Sigmoid colon (tissue), 3 donors: ENCODE data around the gene MOB2.

Experiments
- POLR2A ChIP-seq, 2 donors: fragments of 450-650 bp; IDR thresholded peaks; one replicate each; pipeline ENCODE4 v1.6.1; 2016; ENCODE audit warnings: antibody characterized with exemption in 2 of 2, mild to moderate bottlenecking in 2 of 2, moderate library complexity in 2 of 2
- TF ChIP-seq, protein P1 (sequence below), 4 experiments: fragments of 450-650 bp in 3 of 4; fragments of 200-600 bp in 1 of 4; IDR thresholded peaks; one replicate each; pipeline ENCODE4 v1.5.1; 2016 to 2019; ENCODE audit warnings: antibody characterized with exemption in 4 of 4, mild to moderate bottlenecking in 3 of 4, moderate library complexity in 2 of 4

DNA sequence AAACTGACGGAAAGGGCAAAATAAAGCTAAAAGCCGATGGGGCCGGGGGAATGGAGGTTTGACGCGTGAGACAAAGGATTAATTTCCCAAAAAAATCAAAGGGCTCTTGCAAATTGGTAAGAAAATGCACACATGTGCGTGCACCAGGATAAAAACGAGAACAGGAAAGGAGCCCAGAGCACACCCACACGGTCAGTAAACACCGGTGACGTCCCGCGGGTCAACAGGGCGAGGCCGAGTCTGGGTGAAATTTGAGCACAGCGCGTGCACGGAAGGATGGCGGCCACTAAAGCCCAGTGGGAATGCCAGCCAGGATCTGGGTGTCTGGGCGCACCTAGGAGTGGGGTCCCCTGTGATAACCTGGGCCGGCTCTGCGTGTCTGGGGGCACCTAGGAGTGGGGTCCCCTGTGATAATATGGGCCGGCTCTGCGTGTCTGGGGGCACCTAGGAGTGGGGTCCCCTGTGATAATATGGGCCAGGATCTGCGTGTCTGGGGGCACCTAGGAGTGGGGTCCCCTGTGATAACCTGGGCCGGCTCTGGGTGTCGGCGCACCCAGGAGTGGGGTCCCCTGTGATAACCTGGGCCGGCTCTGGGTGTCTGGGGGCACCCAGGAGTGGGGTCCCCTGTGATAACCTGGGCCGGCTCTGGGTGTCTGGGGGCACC, 52.5 kb downstream of the MOB2 start:
- no peak for TF ChIP-seq POLR2A (IDR thresholded peaks at IDR 0.05)
- TF ChIP-seq, protein P1, sequence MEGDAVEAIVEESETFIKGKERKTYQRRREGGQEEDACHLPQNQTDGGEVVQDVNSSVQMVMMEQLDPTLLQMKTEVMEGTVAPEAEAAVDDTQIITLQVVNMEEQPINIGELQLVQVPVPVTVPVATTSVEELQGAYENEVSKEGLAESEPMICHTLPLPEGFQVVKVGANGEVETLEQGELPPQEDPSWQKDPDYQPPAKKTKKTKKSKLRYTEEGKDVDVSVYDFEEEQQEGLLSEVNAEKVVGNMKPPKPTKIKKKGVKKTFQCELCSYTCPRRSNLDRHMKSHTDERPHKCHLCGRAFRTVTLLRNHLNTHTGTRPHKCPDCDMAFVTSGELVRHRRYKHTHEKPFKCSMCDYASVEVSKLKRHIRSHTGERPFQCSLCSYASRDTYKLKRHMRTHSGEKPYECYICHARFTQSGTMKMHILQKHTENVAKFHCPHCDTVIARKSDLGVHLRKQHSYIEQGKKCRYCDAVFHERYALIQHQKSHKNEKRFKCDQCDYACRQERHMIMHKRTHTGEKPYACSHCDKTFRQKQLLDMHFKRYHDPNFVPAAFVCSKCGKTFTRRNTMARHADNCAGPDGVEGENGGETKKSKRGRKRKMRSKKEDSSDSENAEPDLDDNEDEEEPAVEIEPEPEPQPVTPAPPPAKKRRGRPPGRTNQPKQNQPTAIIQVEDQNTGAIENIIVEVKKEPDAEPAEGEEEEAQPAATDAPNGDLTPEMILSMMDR (IDR thresholded peaks at IDR 0.05) = no peak
